IMR-90 (cell line): ENCODE data around the gene ANKRD44. TPM values are rescaled to one million over a fixed set of nuclear protein-coding genes. Genes with fewer than 3 reads are reported as not detected.

Source experiments
- ATAC-seq: fragments of 200-7000 bp; cut with Tn5 transposase; 2 replicates; pipeline ENCODE4 v1.9.1; 2020; ENCODE audit warnings: low read depth, mild to moderate bottlenecking, moderate library complexity
- BruUV-seq: library from RNA; stranded (reverse); fragments of 400-500 nt; replicated peaks from 2 replicates; lab custom pipeline; 2021; lab: Mats Ljungman, UMichigan
- CTCF ChIA-PET: fragments of 300-600 bp; formaldehyde crosslinking; extraction: SDS; loops from one replicate; lab custom pipeline; 2021; ENCODE audit warnings: antibody characterized with exemption; lab: Yijun Ruan, JAX
- POLR2A ChIA-PET: fragments of 300-600 bp; sonication (Branson Sonifier 250); formaldehyde crosslinking; loops from one replicate; lab custom pipeline; 2022; ENCODE audit warnings: antibody characterized with exemption; ENCODE audit not compliant: unreplicated experiment; lab: Charles Lee
- DNase-seq: peaks from one replicate; pipeline ENCODE4 v3.0.0; 2013
- H2AFZ ChIP-seq: replicated peaks from 2 replicates; pipeline ENCODE3; 2013; ENCODE audit warnings: low read length, mild to moderate bottlenecking; ENCODE audit not compliant: poor library complexity
- H2AK5ac ChIP-seq: 2 replicates; pipeline ENCODE4 v1.6.1; 2013; ENCODE audit warnings: low read depth, low read length, inconsistent platforms
- H2AK9ac ChIP-seq: replicated peaks from 2 replicates; pipeline ENCODE3; 2013; ENCODE audit warnings: mild to moderate bottlenecking, low read depth, low read length, moderate library complexity; ENCODE audit not compliant: poor library complexity
- H2BK120ac ChIP-seq: 2 replicates; pipeline ENCODE4 v1.6.1; 2013; ENCODE audit warnings: low read depth, low read length, inconsistent platforms
- H2BK15ac ChIP-seq: 3 replicates; pipeline ENCODE4 v1.6.1; 2013; ENCODE audit warnings: low read depth, low read length, inconsistent platforms
- H2BK20ac ChIP-seq: 2 replicates; pipeline ENCODE4 v1.6.1; 2013; ENCODE audit warnings: low read depth, mild to moderate bottlenecking, inconsistent platforms, low read length, moderate library complexity
- H2BK5ac ChIP-seq: 2 replicates; pipeline ENCODE4 v1.6.1; 2013; ENCODE audit warnings: mild to moderate bottlenecking, low read depth, low read length, inconsistent platforms; ENCODE audit not compliant: poor library complexity, severe bottlenecking
- H3K14ac ChIP-seq: replicated peaks from 2 replicates; pipeline ENCODE4 v1.6.1; 2013; ENCODE audit warnings: low read depth, low read length, inconsistent platforms
- H3K18ac ChIP-seq: 2 replicates; pipeline ENCODE4 v1.6.1; 2013; ENCODE audit warnings: low read depth, low read length, control low read depth
- H3K23ac ChIP-seq: 2 replicates; pipeline ENCODE4 v1.6.1; 2013; ENCODE audit warnings: low read depth, low read length, inconsistent platforms
- H3K27ac ChIP-seq: 2 replicates; pipeline ENCODE4 v1.5.1; 2013; ENCODE audit warnings: mild to moderate bottlenecking, control low read depth, low read length; ENCODE audit not compliant: insufficient read depth
- H3K27me3 ChIP-seq: 2 replicates; pipeline ENCODE4 v1.6.1; 2013; ENCODE audit warnings: low read length; ENCODE audit not compliant: control insufficient read depth, insufficient read depth
- H3K36me3 ChIP-seq: 2 replicates; pipeline ENCODE4 v1.6.1; 2013; ENCODE audit warnings: low read length, mixed read lengths; ENCODE audit not compliant: control insufficient read depth, insufficient read depth
- H3K4ac ChIP-seq: 2 replicates; pipeline ENCODE4 v1.6.1; 2013; ENCODE audit warnings: low read depth, low read length, inconsistent platforms
- H3K4me1 ChIP-seq: 2 replicates; pipeline ENCODE4 v1.6.1; 2013; ENCODE audit warnings: low read length, mixed read lengths; ENCODE audit not compliant: control insufficient read depth, insufficient read depth
- H3K4me2 ChIP-seq: 2 replicates; pipeline ENCODE4 v1.6.1; 2013; ENCODE audit warnings: low read depth, mild to moderate bottlenecking, control low read depth, low read length, moderate library complexity
- H3K4me3 ChIP-seq: 2 replicates; pipeline ENCODE4 v1.5.1; 2013; ENCODE audit warnings: low read depth, mild to moderate bottlenecking, control low read depth, low read length, moderate library complexity; ENCODE audit not compliant: insufficient read depth
- H3K56ac ChIP-seq: 2 replicates; pipeline ENCODE4 v1.6.1; 2013; ENCODE audit warnings: low read length, inconsistent platforms; ENCODE audit not compliant: insufficient read depth; ENCODE audit errors: extremely low read depth
- H3K79me1 ChIP-seq, 2 experiments: 2 replicates each; pipeline ENCODE4 v1.6.1; 2013; ENCODE audit warnings: low read length in 2 of 2, inconsistent platforms in 1 of 2, low read depth in 1 of 2
- H3K9ac ChIP-seq: 2 replicates; pipeline ENCODE4 v1.6.1; 2013; ENCODE audit warnings: low read depth, low read length, control low read depth
- H3K9me1 ChIP-seq: 2 replicates; pipeline ENCODE4 v1.6.1; 2013; ENCODE audit warnings: low read length, inconsistent platforms; ENCODE audit not compliant: insufficient read depth
- H3K9me3 ChIP-seq: 2 replicates; pipeline ENCODE4 v1.6.1; 2013; ENCODE audit warnings: low read length; ENCODE audit not compliant: control insufficient read depth, insufficient read depth
- H4K20me1 ChIP-seq: 2 replicates; pipeline ENCODE4 v1.6.1; 2013; ENCODE audit warnings: low read length, inconsistent platforms; ENCODE audit not compliant: insufficient read depth
- H4K5ac ChIP-seq: 2 replicates; pipeline ENCODE4 v1.6.1; 2013; ENCODE audit warnings: mild to moderate bottlenecking, low read depth, low read length, control low read depth
- H4K8ac ChIP-seq, 2 experiments: 2 replicates each; pipeline ENCODE4 v1.6.1; 2013; ENCODE audit warnings: low read depth in 2 of 2, low read length in 2 of 2, control low read depth in 1 of 2, inconsistent platforms in 1 of 2
- H4K91ac ChIP-seq: 2 replicates; pipeline ENCODE4 v1.6.1; 2013; ENCODE audit warnings: low read depth, low read length, inconsistent platforms; ENCODE audit not compliant: insufficient read depth
- BHLHE40 ChIP-seq: fragments of 150-350 bp; IDR thresholded peaks from 2 replicates; pipeline ENCODE4 v1.6.1; 2016; ENCODE audit warnings: mild to moderate bottlenecking, low read depth, low read length
- CEBPB ChIP-seq: IDR thresholded peaks from 2 replicates; pipeline ENCODE4 v1.6.1; 2012; ENCODE audit warnings: low read depth, low read length, improper control_type of control experiment
- CHD1 ChIP-seq: IDR thresholded peaks from 2 replicates; pipeline ENCODE4 v1.6.1; 2012; ENCODE audit warnings: low read depth, low read length, improper control_type of control experiment
- CTCF ChIP-seq: conservative IDR thresholded peaks from 2 replicates; pipeline ENCODE4 v1.5.1; 2012; ENCODE audit warnings: mild to moderate bottlenecking, low read depth, low read length, improper control_type of control experiment
- ELK1 ChIP-seq: fragments of 150-350 bp; IDR thresholded peaks from 2 replicates; pipeline ENCODE4 v1.6.1; 2016; ENCODE audit warnings: low read depth, mild to moderate bottlenecking, low read length, moderate library complexity, borderline replicate concordance
- FOS ChIP-seq: fragments of 150-350 bp; IDR thresholded peaks from 2 replicates; pipeline ENCODE4 v1.6.1; 2016; ENCODE audit warnings: low read depth, low read length
- MAFK ChIP-seq: IDR thresholded peaks from 2 replicates; pipeline ENCODE4 v1.6.1; 2012; ENCODE audit warnings: low read depth, low read length, improper control_type of control experiment
- MAZ ChIP-seq: IDR thresholded peaks from 2 replicates; pipeline ENCODE4 v1.6.1; 2012; ENCODE audit warnings: low read depth, mild to moderate bottlenecking, low read length, improper control_type of control experiment, moderate library complexity, borderline replicate concordance
- MXI1 ChIP-seq: IDR thresholded peaks from 2 replicates; pipeline ENCODE4 v1.6.1; 2012; ENCODE audit warnings: low read depth, mild to moderate bottlenecking, low read length, moderate library complexity, borderline replicate concordance
- NFE2L2 ChIP-seq: fragments of 150-350 bp; IDR thresholded peaks from 2 replicates; pipeline ENCODE4 v1.6.1; 2016; ENCODE audit warnings: low read depth, mild to moderate bottlenecking, low read length
- POLR2A ChIP-seq: IDR thresholded peaks from 2 replicates; pipeline ENCODE4 v1.6.1; 2012; ENCODE audit warnings: mild to moderate bottlenecking, low read depth, low read length
- RAD21 ChIP-seq: IDR thresholded peaks from 2 replicates; pipeline ENCODE4 v1.6.1; 2012; ENCODE audit warnings: low read length, improper control_type of control experiment
- RCOR1 ChIP-seq: IDR thresholded peaks from 2 replicates; pipeline ENCODE4 v1.6.1; 2012; ENCODE audit warnings: mild to moderate bottlenecking, low read length, improper control_type of control experiment; ENCODE audit not compliant: insufficient replicate concordance
- RFX5 ChIP-seq: IDR thresholded peaks from 2 replicates; pipeline ENCODE4 v1.8.0; 2012; ENCODE audit warnings: low read depth, mild to moderate bottlenecking, low read length, moderate library complexity
- SMC3 ChIP-seq: fragments of 150-350 bp; IDR thresholded peaks from 2 replicates; pipeline ENCODE4 v1.6.1; 2016; ENCODE audit warnings: low read depth, mild to moderate bottlenecking, antibody characterized with exemption, low read length, moderate library complexity
- USF2 ChIP-seq: fragments of 150-350 bp; IDR thresholded peaks from 2 replicates; pipeline ENCODE4 v1.6.1; 2017; ENCODE audit warnings: mild to moderate bottlenecking, antibody characterized with exemption, low read length, low read depth
- WGBS, 2 experiments: methylation state at CpG; one replicate each; pipeline versions ENCODE4 v1.1.5 to v1.1.7; 2013; ENCODE audit warnings: missing lambda C conversion rate in 2 of 2; ENCODE audit not compliant: insufficient read length in 1 of 2; ENCODE audit errors: extremely low coverage in 2 of 2; 5-methylcytosine and 5-hydroxymethylcytosine counted together
- dilution Hi-C: fragments of 300-500 bp; cut with HindIII; formaldehyde crosslinking; loops from one replicate; pipeline ENCODE4 v1.14.3; 2018; ENCODE audit warnings: low sequenced_read_pairs; ENCODE audit not compliant: unreplicated experiment
- in situ Hi-C: fragments of 300-500 bp; cut with MboI; formaldehyde crosslinking; loops from 3 replicates; pipeline ENCODE4 v1.14.3; 2019; ENCODE audit warnings: low sequenced_read_pairs, inconsistent platforms, mixed read lengths
- intact Hi-C: fragments of 100-400 bp; cut with micrococcal nuclease; formaldehyde crosslinking; loops from 2 replicates; pipeline ENCODE4 v1.10.0; 2022
- polyA plus RNA-seq, 3 experiments: library from polyadenylated mRNA; depleted of rRNA; stranded (reverse); fragments of >200 nt; gene quantifications; 2 replicates each; pipeline ENCODE4 v1.2.3, GENCODE V29; 2012; ENCODE audit warnings: low replicate concordance in 1 of 3
- total RNA-seq: library from RNA; depleted of rRNA; stranded (reverse); fragments of >200 nt; gene quantifications from 2 replicates; pipeline ENCODE4 v1.2.3, GENCODE V29; 2012

Gene ANKRD44
- total and polyA plus RNA-seq, 2 of the 4 experiments (the other 2 are of a cell fraction), result 5.2 to 15.6 TPM

GRCh38 chr2:197339496-197340220 lies 29.1 kb upstream of the ANKRD44 start:
- Histone ChIP-seq H3K9me1 (no peaks in the 10 kb centered on the region), H3K9me3 (no peaks in the 10 kb centered on the region), H3K4me2 (no peak overlapping the region), H2BK120ac (no peak overlapping the region), H3K9ac (no peak overlapping the region), H2BK20ac (no peak overlapping the region), H2AK5ac (no peak overlapping the region), H4K91ac (no peak overlapping the region), H3K79me1 (no peaks in the 10 kb centered on the region), H3K4ac (no peak overlapping the region), H4K5ac (no peak overlapping the region), H2AK9ac (no peak overlapping the region), H3K4me3 (no peak overlapping the region), H3K14ac (no peak overlapping the region), H3K56ac (no peak overlapping the region), H3K23ac (no peak overlapping the region), H4K20me1 (no peaks in the 10 kb centered on the region), H3K27me3 (no peaks in the 10 kb centered on the region), H2BK5ac (no peak overlapping the region), H3K27ac (no peak overlapping the region), H3K36me3 (no peaks in the 10 kb centered on the region), H3K4me1 (no peaks in the 10 kb centered on the region), H4K8ac (no peak overlapping the region), H3K18ac (no peak overlapping the region), H2AFZ (no peak overlapping the region), H2BK15ac (no peak overlapping the region)
- DNase-seq (no peak), ATAC-seq (no peak)
- no peak for TF ChIP-seq ELK1
- TF ChIP-seq BHLHE40, result no peak
- no peak for TF ChIP-seq RAD21
- no peak for TF ChIP-seq CEBPB
- TF ChIP-seq USF2, result no peak
- TF ChIP-seq CHD1, result no peak
- no peak for TF ChIP-seq CTCF
- TF ChIP-seq RCOR1, result no peak
- TF ChIP-seq MAFK, result no peak
- TF ChIP-seq NFE2L2, result no peak
- no peak for TF ChIP-seq SMC3
- no peak for TF ChIP-seq RFX5
- no peak for TF ChIP-seq POLR2A
- TF ChIP-seq MAZ, result no peak
- TF ChIP-seq MXI1, result no peak
- no peak for TF ChIP-seq FOS
- in situ Hi-C loops (no loop called here), intact Hi-C loops (no loop called here), dilution Hi-C loops (no loop called here)
- no CpG with 5 or more reads among the region's 7 CpGs for WGBS, 2 experiments
- POLR2A ChIA-PET, result no interaction called here
- no TSS peak for BruUV-seq
- CTCF ChIA-PET, result no interaction called here
